Measurements from ENCODE around the gene PNN. TPM values are rescaled to one million over a fixed set of nuclear protein-coding genes. Genes with fewer than 3 reads are reported as not detected.
"Not testable (repeated sequence)": the region's sequence is repeated elsewhere in the genome, so short reads cannot be mapped to it uniquely, and the experiment has no call there.

Gene PNN
- total RNA-seq, 4 donors from 2014 or later, result 38.2 to 40.2 (median 38.7) TPM

GRCh38 chr14:39181693-39182047 lies 6.6 kb downstream of the PNN start:
- peaks cover 10 to 95% (median 19%) of the 10 kb centered on the region in 3 donors for H3K36me3 ChIP-seq

GRCh38 chr14:39182770-39183684 lies 8.0 kb downstream of the PNN start:
- H3K4me3 ChIP-seq, result no peak overlapping the region
- no peak for TF ChIP-seq POLR2A (IDR thresholded peaks at IDR 0.05)
- no peak for TF ChIP-seq EP300 (IDR thresholded peaks at IDR 0.05)
- no peak for TF ChIP-seq CTCF (IDR thresholded peaks at IDR 0.05)
- peaks cover 0 to 24% (median 0%) of the 10 kb centered on the region in 4 donors for H3K4me1 ChIP-seq
- no peaks in the 10 kb centered on the region for H3K27me3 ChIP-seq
- 88 to 96% methylated on average over 1 of the region's 1 CpG for WGBS, 2 donors
- no peak for DNase-seq (ENCODE audit: low spot score in 2 of 2)
- H3K9me3 ChIP-seq, result no peaks in the 10 kb centered on the region
- peaks cover 5 to 83% (median 19%) of the 10 kb centered on the region in 3 donors for H3K36me3 ChIP-seq
- H3K27ac ChIP-seq, result no peak overlapping the region

More at GRCh38 chr14:39181693-39182047, 6.6 kb downstream of the PNN start:
- 82 to 84% methylated on average over 5 of the region's 5 CpGs for WGBS, 2 donors
- Histone ChIP-seq H3K9me3 (no peaks in the 10 kb centered on the region), H3K4me1 (peaks cover 0 to 34% (median 2%) of the 10 kb centered on the region in 4 donors), H3K27me3 (no peaks in the 10 kb centered on the region), H3K4me3 (no peak overlapping the region), H3K27ac (no peak overlapping the region)
- no peak for DNase-seq (ENCODE audit: low spot score in 2 of 2)
- TF ChIP-seq EP300 (IDR thresholded peaks at IDR 0.05) (no peak), POLR2A (IDR thresholded peaks at IDR 0.05) (no peak), CTCF (IDR thresholded peaks at IDR 0.05) (no peak)

GRCh38 chr14:39183685-39184003 lies 8.6 kb downstream of the PNN start:
- not testable (repeated sequence) for H3K27me3 ChIP-seq; H3K27ac ChIP-seq; H3K4me3 ChIP-seq; DNase-seq (ENCODE audit: low spot score in 2 of 2); H3K9me3 ChIP-seq
- Histone ChIP-seq H3K36me3 (peaks cover 5 to 78% (median 13%) of the 10 kb centered on the region in 3 donors), H3K4me1 (peaks cover 0 to 24% (median 0%) of the 10 kb centered on the region in 4 donors)
- 91 to 94% methylated on average over 5 of the region's 5 CpGs for WGBS, 2 donors

GRCh38 chr14:39184628-39185255 lies 9.7 kb downstream of the PNN start:
- WGBS, 2 donors, result 97 to 99% methylated on average over 4 of the region's 4 CpGs
- Histone ChIP-seq H3K36me3 (peaks cover 2 to 67% (median 5%) of the 10 kb centered on the region in 3 donors), H3K4me3 (no peak overlapping the region), H3K27me3 (no peaks in the 10 kb centered on the region), H3K9me3 (no peaks in the 10 kb centered on the region), H3K27ac (no peak overlapping the region), H3K4me1 (peaks cover 0 to 21% (median 0%) of the 10 kb centered on the region in 4 donors)
- no peak for DNase-seq (ENCODE audit: low spot score in 2 of 2)
- no peak for TF ChIP-seq CTCF (IDR thresholded peaks at IDR 0.05)
- TF ChIP-seq EP300 (IDR thresholded peaks at IDR 0.05), result no peak
- TF ChIP-seq POLR2A (IDR thresholded peaks at IDR 0.05), result no peak

- Histone ChIP-seq H3K9me3 (no peaks in the 10 kb centered on the region), H3K36me3 (peaks cover 0 to 60% (median 5%) of the 10 kb centered on the region in 3 donors), H3K27ac (no peak overlapping the region), H3K27me3 (no peaks in the 10 kb centered on the region), H3K4me3 (no peak overlapping the region), H3K4me1 (peaks cover 0 to 20% (median 0%) of the 10 kb centered on the region in 4 donors)
- DNase-seq (ENCODE audit: low spot score in 2 of 2), result no peak
- 91 to 97% methylated on average over 5 of the region's 5 CpGs for WGBS, 2 donors
- TF ChIP-seq CTCF (IDR thresholded peaks at IDR 0.05), result no peak
- no peak for TF ChIP-seq EP300 (IDR thresholded peaks at IDR 0.05)
- no peak for TF ChIP-seq POLR2A (IDR thresholded peaks at IDR 0.05)
Measured at GRCh38 chr14:39185256-39186049, 10.4 kb downstream of the PNN start.

All from tibial nerve (tissue), 4 donors.